HCEC 1CT (cell line): Measurements from ENCODE around the gene STEAP1B.
A peak's percentile ranks its signal among the peaks of the same experiment; 100 is the strongest.
"Not testable (repeated sequence)": the region's sequence is repeated elsewhere in the genome, so short reads cannot be mapped to it uniquely, and the experiment has no call there.

Experiments
- DNase-seq: peaks from one replicate; pipeline ENCODE4 v3.0.0-alpha.2; 2017

Gene STEAP1B

DNA sequence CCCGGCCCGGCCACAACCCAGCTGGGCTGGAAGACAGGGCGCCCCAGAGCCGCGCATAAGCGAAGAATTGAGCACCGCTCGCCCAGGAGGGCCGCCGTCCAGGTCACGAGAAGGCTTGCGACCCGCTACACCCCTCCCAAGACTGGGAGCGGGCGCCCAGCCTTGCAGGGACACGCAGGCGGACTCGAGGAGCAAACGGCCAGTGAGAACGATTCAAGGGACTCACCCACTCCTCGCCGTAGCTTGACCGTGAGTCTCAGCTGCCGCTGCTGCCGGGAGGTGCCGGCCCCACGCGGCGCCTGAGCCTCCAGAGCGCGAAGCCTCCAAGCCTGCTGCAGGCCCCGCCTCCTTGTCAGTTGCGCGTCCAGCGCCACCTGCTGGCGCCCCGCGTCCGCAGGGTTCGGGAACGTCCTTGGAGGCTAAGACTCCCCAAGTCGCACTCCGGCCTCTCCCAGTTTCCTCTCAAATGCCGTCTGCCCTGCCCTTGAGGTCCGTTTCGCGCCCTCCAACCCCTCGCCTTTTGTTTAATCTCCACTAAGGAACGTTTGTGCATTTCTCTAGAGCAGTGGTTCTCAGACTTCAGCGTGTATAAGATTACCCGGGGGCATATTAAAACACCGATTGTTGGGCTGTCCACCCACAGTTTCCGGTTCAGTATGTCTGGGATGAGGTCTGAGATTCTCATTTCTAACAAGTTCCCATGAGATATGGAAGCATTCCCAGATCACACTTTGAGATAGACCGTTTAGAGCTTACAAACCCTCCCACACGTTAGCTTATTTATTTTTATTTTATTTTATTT is at the start of gene STEAP1B:
Gene STEAP1B (minus strand): TSS at position 301 of the 802 bp plus-strand sequence. CDS start 5,333 bp downstream, outside the sequence.
- DNase-seq: peak; percentile 75

DNA sequence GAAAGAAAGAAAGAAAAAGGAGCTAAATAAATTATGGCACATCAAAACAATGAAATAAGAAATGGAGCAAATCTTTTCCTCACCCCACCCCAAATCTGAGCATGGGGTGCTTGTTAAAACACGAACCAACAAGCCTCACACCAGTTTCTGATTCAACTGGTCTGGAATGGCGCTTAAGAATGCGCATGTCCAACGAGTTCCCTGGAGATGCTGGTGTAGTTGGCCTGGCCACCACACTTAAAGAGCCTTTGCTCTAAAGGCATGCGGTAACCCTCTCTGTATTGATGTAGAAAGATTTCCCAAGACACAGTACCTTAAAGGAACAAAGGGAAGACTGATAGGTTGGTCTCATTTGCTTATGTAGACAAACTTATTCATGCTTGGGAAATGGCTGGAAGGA is 49.1 kb upstream of the STEAP1B start:
- no peak for DNase-seq

DNA sequence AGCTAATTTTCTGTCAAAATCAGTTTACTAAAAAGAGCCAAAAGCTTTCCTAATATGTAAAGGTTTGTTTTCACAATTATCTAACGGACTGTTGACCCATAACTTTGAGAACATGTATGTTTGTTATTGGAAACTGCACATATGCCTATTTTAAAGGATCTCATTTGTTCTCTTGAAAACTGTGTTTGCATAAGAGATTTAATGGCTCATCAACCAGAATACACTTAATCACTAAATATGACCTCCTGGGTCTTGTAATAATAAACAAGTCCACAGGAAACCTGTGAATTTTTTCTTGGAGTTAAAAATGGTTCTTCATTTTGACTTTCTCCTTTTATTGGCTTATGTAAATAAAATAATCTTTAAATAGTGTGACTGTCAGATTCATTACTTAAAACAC is 48.3 kb upstream of the STEAP1B start:
- DNase-seq: no peak

DNA sequence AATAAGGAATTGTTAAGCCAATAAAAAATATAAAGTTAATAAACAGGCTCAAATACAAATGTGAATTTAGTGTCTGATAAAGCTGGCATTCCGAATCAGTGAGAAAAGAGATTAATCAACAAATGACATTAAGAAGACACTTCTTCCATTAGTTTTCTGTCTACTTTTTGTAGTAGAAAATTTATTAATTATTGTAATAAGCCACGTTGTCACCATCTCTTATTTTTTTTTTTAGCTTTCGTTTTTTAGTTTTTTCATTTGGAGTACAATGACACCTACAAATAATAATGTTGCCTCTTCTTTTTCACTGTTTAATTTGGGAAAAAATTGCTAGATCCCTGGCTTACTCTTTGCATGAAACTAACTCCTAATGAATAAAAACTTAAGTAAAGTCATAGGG is 46.8 kb upstream of the STEAP1B start:
- DNase-seq: no peak

DNA sequence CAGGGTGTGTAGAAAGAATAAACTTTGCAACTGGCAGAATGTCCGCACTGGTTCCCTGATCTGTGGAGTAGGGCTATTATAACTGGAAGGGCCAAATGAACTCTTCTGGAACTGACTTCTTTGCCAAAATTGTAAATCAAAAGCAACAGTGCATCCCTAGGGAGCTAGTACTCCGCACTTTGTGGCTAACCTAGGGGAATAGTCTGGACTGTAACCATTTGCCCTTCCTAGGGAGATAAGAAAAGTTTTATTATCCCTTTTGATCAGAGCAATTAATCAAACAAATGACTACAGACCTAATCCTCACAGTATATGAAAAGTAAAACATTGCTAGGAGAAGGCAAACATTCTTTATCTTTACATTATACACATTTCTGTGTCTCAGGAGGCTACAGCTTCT is 45.5 kb upstream of the STEAP1B start:
- DNase-seq: no peak

DNA sequence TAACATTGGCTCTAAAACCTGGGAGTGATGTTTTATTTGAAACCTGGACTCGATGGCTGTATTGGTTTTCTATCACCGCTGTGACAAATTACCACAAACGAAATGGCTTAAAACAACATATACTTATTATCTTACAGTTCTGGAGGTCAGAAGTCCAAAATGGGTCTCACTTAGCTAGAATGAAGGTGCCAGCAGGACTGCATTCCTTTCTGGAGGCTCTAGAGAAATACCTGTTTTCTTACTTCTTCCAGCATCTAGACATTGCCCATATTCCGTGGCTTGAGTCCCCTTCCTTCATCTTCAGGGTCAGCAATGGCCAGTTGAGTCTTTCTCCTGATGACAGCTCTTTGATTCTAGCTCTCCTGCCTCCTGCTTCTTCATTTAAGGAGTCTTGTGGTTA is 44.3 kb upstream of the STEAP1B start:
- no peak for DNase-seq

DNA sequence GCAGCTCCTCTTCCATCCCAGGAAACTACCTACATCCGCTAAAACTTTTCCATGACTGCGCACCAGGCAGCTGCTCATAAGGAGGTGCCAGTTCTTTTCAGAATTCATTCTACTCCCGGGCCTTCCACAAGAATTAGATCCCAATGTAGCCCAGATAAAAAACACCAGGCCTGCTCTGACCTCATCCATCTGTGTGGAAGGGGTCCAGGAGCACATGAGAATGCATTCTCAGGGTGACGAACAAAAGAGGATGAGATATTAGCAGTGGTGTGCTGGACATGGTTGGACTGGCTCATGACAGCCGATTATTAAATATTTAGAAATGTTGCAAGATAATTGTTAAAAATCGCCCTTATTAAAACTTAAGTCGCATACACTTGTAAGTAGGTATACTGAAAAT is 43.2 kb upstream of the STEAP1B start:
- DNase-seq: no peak

DNA sequence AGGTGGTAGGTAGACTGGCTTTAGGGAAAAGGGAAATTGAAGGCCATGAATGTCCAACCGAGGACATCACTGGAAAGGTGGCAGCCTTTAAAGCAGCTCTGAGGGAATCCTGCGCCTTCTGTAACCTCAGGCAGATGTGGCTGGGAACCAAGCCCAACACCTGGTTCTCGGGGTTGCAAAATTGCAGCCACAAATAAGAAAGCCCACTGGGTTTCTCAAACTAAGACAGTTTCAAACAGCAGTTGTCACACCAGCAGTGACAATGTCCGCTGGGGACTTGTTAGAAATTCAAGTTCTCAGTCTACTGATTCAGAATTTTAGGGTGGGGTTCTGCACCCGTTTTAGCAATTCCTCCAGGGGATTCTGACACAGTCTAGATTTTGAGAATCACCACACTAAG is 42.7 kb upstream of the STEAP1B start:
- DNase-seq: no peak

DNA sequence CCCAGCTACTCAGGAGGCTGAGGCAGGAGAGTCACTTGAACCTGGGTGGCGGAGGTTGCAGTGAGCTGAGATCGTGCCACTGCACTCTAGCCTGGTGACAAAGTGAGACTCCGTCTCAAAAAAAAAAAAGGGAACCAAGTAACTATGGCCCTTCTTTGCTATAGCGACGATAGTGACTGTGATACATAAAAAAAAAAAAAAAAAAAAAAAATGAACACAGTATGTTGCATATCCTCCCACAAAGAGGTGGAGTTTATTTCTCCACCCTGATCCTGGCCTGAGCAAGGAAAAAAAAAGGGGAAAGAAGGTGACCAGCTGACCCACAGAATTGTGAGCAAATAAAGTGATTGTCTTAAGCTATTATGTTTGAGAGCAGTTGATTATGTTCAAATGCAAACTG is 42.3 kb upstream of the STEAP1B start:
- DNase-seq: no peak

DNA sequence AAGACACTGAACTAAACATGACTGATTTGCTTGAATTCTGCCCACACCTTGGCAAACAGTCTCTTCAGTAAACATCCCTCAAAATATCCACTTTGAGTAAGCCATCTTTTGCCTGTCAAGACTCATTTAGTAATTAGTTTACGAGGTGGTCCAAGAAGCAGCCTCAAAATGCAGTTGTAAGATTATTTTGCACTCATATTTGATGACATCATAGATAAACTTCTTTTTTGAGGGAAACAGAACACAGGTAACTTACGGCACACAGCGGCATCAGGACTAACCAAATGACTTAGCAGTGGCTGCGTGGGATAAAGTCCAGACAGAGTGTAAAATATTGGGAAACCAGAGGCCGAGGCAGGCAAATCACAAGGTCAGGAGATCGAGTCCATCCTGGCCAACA is 41.8 kb upstream of the STEAP1B start:
- DNase-seq: no peak

DNA sequence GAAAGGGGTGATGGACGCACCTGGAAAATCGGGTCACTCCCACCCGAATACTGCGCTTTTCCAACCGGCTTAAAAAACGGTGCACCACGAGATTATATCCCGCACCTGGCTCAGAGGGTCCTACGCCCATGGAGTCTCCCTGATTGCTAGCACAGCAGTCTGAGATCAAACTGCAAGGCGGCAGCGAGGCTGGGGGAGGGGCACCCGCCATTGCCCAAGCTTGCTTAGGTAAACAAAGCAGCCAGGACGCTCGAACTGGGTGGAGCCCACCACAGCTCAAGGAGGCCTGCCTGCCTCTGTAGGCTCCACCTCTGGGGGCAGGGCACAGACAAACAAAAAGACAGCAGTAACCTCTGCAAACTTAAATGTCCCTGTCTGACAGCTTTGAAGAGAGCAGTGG is 28.5 kb upstream of the STEAP1B start:
- DNase-seq: not testable (repeated sequence)

DNA sequence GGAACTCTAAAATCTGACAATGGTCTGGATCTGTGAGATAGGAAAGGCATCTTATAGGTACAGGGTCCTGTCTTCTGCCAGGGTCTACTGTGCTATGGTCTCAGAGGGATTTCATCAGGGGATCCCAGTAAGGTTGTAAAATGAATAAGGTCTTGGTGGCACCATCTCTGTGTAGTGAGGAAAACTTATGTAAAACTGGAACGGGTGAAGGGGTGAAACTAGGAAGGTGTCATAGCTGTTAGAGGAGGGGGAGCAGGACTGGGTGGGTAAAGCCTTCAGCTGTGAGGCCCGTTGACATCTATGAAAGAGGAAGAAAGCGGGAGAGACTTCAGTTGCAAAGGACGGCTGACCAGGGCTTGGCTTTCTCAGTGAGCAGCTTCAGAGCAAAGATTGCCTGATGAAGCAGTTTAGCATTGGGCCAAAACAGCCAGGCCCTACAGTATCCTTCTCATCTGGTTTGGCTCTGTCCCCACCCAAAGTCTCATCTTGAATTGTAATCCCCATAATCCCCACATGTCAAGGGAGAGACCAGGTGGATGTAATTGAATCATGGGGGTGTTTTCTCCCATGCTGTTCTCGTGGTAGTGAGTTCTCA is 24.5 kb upstream of the STEAP1B start:
- not testable (repeated sequence) for DNase-seq

DNA sequence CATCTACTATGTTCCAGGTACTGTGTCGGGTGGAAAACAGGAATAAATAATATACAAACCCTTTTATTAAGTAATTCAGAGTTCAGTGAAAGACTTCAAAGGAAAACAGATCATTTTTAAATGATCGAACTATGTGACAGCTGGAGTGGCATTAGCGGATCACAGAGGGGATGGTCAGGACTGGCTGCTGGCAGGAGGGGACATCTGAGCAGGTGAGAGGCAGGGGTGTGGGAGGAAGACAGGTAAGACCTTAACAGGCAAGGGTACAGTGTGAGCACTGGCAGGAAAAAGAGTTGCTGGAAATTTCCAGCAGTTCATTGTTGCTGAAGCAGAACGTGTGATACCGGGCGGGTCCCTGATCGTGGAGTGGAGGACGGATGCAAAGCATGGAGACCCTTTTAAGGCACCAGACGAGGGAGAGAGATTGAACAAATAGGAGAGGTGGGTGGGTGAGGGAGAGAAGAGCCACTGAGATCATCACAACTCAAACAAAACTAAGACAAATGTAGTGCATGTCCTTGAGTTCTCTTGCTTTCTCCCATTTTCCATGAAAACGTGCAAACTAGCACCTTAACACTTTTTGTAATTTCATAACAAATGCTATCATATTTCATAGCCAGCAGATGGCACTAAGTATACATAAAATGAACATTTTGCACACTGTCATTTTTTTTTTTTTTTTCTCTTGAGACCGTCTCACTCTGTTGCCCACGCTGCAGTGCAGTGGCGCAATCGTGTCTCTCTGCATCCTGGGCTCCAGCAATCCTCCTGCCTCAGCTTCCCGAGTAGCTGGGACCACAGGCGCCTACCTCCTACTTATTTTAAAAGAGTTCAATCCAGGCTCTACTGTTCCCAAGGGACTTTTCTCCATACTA is 23.7 kb upstream of the STEAP1B start:
- DNase-seq: peak; percentile 49

DNA sequence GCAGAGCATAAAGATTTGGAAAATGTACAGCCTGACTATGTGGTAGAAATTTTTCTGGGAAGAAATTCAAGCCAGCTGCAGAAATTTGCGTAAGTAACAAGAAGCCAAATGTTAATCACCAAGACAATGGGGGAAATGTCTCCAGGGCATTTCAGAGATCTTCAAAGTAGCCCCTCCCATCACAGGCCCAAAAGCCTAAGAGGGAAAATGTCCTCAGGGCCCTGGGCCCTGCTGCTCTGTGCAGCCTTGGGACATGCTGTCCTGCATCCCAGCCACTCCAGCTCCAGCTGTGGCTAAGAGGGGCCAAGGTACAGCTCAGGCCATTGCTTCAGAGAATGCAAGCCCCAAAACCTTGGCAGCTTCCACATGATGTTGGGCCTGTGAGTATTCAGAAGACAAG is 19.6 kb upstream of the STEAP1B start:
- DNase-seq: not testable (repeated sequence)

DNA sequence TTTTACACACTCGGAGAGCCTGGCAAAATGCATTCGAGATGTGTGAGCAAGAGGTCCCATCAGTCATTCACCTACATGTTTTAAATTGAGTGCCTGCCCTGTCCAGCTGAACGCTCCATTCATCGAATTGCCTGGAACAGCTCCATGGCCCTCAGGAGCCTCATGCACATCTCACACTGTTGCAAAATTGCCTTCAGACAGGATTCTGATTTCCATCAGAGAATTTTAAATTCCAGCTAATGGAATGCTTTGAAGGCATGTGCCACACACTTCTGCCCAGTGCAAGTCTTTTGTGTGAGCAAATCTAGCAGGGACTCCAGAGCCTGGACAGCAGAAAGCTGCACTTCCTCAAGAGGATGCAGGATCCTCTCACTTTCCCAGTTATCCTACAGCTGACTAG is 17.0 kb upstream of the STEAP1B start:
- DNase-seq: not testable (repeated sequence)

DNA sequence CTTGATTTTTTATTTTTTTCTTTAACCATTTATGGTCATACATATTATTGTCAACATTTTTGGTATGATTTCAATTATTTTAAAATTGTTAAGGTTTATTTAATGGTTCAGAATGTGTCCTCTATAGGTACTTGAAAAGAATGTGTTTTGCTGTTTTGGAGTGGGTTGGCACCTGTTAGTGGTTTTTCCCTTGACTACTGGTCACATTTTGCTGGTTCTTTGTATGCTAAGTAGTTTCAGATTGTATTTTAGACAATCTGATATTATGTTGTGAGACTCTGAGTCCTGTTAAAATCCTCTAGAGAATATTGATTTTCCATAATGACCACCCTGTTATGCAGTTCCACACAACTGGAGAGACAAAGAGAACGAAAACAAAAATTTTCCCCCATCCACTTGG is 15.0 kb upstream of the STEAP1B start:
- not testable (repeated sequence) for DNase-seq

DNA sequence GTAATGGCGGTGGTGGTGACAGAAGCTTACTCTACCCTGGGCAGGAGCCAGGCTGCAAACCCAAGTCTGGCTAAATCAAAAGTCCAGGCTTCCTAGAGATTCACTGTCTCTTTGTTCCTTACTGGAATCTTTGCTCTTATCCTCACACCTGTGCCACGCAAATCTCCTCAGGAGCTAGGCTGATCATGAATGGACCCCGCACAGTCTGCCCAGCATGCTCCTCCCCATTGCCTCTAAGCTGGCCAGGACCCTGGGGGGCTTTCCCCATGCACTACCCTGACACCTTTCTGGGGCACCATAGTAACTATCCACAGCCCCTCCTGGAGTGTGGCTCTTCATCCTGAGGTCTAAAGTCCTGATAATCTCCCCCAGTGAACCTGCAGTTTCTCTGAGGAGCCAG is 7.3 kb upstream of the STEAP1B start:
- not testable (repeated sequence) for DNase-seq

DNA sequence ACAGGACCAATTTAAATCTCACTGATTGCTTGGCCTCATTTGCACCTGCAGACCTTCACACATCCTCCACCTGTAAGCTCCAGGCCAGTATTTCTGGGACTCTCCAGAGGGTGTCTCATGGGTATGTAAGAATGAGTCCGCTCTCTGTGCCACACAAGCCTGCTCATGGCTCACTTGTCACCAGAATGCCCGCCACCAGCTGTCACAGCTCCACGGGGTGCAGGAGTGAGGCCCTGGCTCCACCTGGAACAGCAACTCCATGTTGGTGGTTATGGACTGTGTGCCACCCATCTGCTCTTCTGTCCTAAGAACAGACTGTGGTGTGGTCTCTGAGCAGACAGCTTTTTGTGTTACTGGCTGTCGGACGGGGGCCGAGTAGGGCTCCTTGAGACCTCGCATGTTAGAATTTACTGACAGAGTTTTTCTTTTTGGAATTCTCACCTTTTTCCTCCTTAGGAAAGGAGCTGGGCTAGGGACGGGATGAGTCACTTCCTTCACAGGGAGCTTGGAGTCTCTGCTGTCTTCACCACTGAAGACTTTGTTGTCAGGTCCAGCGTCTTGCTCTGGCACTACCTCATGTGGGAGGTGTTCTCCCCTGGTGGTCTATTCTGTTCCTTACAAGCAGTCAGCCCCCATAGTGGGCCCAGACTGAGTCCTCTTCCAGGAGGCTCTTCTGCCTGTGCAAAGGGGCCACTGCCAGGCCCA is 6.5 kb upstream of the STEAP1B start:
- DNase-seq: not testable (repeated sequence)

DNA sequence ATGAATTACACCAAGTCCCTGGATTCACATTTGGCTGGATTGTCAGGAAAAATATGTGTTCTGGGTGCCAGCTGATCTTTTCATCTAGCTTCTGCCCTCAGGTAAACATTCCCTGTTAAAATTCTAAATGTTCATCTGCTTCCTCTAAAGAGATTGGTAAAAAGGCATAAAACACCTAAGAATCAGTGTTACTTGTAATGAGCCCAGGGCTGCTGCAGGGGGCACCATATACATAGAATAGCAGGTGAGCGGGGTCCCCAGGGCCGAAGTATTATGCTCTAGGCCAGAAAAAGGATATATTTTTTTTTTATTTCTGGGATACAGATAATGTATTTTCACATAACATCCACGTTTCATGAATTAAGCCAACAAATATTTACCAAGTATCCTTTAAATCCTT is 4.5 kb upstream of the STEAP1B start:
- not testable (repeated sequence) for DNase-seq

DNA sequence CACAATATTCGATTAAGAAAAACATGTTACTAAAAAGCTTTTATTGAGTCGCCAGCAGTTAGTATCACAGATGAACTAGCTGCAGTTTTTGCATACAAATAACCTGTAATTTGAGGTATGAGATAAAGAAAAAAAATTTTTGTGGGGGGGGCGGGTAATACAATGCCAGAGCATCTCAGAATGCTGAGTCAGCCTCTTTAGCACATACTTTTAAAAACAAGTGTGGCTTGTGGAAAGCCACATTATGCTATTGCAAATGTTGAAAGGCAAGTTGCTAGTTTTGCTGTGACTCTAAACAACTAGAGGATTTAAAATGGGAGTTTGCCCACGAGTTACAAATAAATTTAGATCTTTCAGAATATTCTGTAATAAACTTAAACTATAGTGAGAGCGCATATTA is 2.1 kb upstream of the STEAP1B start:
- not testable (repeated sequence) for DNase-seq

DNA sequence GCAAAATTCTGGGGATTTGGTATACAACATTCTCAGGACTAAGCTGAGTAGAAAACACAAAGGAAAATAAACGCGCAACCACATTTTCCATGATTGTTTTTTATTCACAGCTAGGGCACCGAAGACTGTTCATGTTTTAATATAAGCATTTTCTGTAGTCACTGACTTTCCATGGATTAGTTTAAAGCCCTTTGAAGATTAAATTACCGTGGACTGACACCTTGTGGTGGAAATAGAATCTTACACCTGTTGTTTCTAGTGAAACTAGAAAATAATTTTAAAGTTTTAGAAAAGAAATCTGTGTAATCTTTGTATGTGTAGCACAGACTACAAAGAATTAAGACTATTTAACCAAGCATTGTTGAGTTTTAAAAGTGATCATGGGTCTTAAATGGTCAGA is 1.3 kb upstream of the STEAP1B start:
- peak; percentile 47 for DNase-seq

DNA sequence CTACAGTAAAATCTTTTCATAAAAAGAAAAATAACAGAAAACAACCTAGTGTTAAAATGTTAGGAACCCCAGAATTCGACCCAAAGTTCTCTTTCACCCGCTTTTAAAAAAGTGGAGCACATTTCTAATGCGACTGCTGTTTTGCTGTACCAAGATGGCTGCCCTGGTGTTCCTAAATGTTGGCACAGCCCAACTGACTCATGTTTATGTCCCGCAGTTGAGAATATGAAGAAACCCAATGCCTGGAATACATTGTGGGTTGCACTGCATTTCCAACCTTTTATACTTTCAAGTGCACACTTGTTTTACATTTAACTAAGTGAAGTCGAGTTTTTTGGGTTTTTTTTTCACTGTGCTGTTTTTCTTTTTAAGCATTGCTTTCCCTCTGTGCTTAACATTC is 944 bp downstream of the STEAP1B start:
- DNase-seq: peak; percentile 61

DNA sequence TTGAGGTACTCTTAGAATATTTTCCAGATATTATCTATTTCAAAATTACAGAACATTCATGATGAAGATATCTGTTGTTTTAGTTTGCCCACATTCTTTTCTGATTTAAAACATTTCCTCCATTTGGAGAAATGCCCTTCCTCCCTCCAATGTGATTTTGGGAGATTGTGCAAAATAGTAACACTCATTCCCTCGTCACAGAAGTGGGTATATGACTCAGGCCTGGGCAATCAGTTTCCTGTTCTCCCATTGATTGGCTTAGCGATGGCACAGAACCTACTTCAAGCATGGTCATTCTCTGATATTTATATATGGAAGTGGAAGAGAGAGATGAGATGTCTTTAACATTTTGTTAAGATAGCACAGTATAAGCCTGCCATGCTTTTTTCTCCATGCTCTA is 3.1 kb downstream of the STEAP1B start:
- peak; percentile 67 for DNase-seq
